GM19193 (cell line): Measurements from ENCODE around the gene ZFPM1.

Source experiments
- POLR2A ChIP-seq: IDR thresholded peaks from 4 replicates; pipeline ENCODE4 v1.6.1; 2011; ENCODE audit not compliant: insufficient read depth, insufficient read length; ENCODE audit errors: extremely low read depth

The ZFPM1 gene

DNA sequence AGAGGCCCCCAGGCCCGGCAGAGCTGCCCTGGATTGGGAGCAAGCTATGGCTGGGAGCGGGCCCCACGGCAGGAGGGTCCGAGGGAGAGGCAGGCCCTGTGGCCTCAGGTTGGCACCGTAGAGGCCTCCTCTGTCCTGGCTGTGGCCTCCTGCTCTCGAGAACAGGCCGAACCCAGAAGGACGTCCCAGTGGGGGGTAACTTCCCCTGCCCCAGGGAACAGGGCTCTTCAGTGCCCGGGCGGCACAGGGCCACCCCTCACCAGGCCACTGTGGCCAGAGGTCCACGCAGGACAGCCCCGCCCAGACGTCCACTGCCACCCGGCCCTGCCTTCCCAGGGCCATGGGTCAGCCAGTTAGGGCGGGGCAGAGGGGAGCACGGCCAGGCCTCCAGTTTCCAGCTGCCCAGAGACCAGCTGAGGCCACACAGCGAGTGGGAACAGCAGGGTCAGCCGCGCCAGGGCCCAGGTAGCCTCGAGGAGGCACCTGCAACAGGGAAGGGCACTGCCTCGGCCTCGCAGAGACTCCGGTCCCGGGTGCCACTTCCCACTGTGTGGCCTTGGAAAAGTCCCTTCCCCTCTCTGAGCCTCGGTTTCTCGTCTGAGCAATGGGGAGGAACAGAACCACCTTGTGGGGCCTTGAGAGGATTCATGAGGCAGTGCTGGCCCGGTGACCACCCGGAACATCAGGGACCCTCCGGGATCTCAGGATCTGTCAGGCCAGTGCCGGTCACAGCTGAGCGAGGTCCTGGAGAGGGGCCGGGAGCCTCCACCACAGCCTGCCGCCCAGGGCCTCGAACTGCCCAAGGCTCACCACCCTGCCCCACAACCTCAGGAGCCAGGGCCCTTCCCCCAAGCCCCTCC, 38.3 kb upstream of the ZFPM1 start:
- no peak for TF ChIP-seq POLR2A

DNA sequence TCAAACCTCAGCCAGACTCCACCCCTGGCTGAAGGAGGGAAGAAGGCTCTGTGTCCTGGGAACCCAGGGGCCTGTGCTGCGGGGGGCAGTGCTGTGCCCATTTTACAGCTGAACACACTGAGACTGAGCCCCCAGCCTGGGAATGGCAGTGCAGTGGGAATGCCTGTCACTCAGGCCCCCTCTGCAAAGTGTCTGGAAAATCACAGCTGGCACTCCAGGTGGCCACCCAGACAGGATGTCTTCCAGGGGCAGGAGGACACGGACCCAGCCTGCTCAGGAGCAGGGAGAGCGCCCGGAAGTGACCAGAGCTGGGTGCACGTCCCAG, 37.7 kb upstream of the ZFPM1 start:
- no peak for TF ChIP-seq POLR2A

DNA sequence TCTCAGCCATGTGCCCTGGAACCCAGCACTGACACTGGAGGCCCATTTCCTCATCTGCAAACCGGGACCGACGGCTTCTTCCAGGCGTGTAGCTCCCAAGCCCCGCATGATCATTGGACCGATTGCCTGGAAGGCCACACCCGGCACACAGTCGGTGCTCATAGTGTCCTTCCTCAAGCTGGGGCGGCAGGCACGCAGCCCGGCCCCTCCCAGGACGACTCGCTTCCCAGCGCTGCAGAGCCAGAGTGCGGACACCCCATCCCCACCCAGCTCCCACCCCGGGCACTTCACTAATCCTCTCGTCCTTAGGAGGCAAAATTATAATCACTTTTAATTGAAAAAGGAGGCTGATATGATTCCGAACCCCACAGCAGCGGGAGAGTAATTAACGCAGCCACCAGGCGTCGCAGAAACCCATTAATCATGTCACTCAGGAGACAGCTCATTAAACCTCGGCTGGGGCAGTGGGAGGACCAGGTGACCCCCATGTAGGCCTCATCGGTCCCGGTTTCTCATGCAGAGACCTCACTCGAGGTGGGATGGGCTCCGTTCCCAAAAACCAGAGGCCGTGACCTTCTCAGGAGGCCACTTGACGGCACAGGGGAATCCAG, 37.3 kb upstream of the ZFPM1 start:
- TF ChIP-seq POLR2A = no peak

DNA sequence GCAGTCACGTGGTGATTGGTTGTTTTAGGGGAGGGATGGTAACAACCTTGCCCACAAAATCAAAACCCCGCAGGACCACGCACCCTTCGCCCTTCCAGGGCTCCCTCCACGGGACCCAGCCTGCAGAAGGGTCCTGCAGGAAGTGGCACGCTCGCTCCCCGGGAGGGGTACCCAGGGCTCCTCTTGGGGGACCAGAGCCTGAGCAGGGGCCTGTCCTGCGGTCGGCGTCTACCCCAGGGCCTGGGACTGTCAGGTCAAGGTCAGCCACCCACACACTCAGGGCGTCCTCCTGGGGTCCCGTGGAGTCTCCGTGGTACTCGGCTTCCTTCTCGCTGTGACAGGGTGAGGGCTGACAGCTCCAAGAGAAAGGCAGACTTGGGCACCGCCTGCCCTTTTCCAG, 36.4 kb upstream of the ZFPM1 start:
- TF ChIP-seq POLR2A = no peak

DNA sequence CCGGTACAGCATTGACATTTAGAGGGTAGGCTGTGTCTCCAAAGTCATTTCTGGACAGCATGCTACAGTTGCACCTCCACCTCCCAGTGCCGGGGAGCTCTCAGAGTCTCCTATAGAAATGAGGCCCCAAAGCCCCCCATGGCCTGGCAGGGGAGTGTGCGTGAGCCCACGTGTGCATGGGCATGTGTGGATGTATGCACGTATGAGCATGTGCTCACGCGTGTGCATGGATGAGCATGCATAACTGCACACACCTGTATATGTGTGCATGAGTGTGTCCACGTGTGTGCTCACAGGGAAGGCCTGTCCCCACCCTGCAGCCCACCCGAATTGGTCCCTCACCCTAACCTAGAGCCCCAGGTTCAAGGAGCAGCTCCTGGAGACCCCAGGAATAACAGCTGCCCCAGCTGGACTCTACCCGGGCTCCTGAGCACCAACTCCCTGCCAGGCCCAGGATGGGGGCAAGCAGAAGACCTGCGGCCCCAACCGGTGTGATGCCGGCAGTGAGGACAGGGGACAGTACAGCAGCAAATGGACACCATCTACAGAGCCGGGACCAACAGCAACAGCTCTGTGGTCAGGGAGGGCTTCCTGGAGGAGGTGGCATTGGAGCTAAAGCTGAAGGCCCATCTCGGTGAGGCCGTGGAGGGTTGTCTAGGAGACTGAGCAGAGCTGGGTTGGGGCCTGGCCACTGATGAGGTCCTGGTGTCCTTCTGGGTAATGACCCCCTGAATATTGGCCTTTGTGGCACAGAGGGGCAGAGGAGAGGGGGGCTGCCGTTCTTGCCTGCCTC, 35.2 kb upstream of the ZFPM1 start:
- TF ChIP-seq POLR2A = no peak

DNA sequence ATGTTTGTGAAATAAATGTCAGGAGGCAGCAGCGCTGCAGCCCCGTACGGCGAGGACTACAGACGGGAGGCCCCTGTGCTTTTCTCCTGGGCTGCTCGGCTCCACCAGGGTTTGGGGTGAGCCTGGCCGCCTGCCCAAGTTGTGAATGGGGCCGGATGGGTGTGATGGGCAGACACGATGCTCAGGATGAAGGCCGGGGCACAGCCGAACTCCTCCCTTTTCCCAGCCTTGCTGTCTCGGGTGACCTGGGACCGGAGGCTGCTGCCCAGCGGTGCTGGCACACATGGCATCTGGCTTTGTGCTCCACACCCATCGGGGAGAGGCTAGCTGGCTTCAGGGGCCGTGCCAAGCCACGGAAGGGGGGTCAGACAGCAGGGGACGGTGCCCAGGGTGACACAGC, 34.2 kb upstream of the ZFPM1 start:
- no peak for TF ChIP-seq POLR2A

DNA sequence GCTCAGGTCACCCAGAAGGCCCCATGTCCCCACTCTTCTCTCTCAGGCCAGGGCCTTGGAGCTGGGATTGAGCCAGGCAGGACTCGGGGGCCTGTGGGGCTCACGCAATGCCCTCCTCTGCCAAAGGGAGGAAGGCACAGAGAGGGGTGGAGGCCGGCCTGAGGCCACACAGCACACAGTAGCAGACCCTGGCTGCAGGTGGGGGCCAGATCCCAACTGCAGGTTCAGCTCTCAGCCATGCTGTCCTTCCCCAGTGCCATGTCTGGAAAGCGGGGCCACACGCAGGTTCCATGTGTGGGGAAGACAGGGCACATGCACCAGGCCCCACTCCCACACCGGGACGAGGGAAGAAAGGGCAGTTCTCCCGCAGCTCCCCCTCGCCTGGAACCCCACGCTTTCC, 33.3 kb upstream of the ZFPM1 start:
- no peak for TF ChIP-seq POLR2A

DNA sequence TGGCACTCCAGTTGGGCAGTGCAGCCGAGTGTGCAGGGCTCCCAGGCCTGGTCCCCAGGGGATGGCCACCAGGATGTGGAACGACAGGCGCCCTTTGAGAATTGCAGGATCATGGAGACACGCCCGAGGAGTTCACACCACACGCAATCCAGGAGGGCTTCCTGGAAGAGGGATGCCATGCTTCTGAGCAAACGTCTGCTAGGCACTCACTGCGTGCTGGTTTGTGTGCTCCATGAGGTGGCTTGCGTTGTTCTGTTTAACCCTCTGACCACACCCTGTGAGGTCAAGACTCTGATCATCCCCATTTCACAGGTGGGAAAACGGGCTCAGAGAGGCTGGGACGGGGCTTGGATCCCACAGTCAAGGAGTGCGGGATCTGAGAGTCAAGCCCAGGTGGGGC, 32.6 kb upstream of the ZFPM1 start:
- no peak for TF ChIP-seq POLR2A

DNA sequence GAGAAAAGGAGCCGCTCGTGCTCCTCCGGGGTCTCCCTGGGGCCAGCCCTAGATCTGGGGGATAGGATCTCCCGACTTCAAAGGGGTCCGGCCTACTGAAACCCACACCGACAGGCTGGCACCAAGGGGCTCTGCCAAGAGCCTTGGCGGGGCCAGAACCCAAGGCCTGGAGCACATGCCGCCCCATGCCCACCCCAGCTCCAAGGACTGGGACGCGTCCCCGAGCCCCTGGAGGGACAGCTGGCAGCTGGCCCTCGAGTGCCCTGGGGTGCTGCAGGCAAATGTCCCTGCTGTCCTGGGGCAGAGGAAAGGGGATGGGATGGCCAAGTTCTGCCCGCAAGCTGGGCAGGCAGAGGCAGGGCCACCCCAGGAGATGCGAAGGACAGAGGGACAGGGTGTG, 31.8 kb upstream of the ZFPM1 start:
- TF ChIP-seq POLR2A = no peak

DNA sequence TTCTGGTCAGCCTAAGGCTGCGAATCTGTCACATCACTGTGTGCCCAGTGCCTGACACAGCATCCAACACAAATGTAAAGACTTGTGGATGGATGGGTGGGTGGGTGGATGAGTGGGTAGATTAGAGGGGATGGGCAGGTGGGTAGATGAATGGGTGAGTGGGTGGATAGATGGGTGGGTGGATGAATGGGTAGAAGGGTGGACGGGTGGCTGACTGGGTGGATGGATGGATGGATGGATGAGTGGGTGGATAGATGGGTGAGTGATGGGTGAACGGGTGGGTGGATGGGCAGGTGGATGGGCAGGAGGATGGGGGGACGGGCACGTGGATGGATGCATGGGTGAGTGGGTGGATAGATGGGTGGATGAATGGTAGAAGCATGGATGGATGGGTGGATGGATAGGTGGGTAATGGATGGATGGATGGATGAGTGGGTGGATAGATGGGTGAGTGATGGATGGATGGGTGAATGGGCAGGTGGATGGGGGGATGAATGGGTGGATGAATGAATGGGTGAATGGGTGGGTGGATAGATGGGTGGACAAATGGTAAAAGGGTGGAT, 31.1 kb upstream of the ZFPM1 start:
- no peak for TF ChIP-seq POLR2A

DNA sequence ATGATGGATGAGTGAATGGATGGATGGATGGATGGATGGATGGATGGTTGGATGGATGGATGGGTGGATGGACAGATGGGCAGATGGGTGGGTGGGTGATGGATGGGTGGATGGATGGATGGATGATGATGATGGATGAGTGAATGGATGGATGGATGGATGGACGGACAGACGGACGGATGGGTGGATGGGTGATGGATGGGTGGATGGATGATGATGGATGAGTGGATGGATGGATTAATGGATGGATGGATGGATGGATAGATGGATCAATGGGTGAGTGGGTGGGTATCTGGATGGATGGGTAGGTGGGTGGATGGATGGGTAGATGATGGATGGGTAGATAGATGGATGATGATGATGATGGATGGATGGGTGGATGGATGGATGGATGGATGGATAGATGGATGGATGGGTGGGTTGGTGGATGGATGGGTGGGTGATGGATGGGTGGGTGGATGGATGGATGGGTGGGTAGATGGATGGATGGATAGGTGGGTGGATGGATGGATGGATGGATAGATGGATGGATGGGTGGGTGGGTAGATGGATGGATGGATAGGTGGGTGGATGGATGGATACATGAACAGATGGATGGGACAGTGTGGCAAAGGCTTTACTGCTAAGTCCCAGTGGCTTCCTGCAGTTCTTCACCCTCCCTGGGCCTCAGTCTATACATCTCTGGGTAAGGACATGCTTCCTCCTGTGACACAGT, 30.2 kb upstream of the ZFPM1 start:
- no peak for TF ChIP-seq POLR2A

DNA sequence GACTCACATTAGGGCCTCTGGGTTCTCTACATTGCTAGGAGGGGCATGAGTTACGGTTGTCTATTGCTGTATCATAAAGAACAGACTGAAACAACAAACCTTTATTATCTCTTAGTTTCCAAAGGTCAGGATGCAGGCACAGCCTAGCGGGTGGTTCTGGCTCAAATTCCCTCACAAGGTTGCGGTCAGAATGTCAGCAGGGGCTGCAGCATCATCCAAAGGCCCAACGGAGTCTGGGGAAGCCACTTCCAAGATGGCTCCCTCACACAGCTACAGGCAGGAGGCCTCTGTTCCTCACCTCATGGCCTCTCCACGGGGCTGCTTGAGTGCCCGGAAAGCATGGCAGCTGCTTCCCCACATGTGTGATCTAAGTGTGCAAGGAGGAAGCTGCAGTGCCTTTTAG, 29.6 kb upstream of the ZFPM1 start:
- TF ChIP-seq POLR2A = no peak

DNA sequence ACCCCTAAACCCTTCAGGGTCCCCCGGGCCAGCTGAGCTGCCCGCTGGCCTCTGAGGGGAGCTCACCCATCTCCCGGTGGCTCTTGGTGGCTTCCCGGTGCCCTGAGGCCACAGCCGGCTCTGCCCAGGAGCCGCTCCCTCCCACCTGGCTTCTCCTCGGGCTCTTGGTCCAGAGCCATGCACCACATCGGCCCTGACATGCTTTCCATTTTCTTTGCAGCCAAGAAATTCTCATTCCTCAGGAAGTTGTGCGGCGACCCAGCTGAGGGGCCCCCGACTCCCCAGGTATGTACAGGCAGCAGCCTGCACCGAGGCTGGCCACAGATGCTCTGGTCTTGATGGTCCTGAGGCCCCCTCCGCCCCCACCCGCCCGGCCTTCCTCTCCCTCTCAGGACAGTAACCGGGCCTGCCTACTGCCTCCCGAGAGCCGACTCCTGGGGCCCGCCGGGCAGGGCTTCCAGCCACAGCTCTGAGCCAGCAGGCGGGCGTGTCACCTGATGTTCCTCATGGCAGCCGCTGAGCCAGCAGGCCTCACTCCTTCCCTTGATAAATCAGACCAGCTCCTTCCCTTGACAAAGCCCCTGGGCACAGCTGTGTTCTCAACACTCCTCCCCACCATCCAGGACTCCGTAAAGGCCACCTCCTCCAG, 28.4 kb upstream of the ZFPM1 start:
- no peak for TF ChIP-seq POLR2A

DNA sequence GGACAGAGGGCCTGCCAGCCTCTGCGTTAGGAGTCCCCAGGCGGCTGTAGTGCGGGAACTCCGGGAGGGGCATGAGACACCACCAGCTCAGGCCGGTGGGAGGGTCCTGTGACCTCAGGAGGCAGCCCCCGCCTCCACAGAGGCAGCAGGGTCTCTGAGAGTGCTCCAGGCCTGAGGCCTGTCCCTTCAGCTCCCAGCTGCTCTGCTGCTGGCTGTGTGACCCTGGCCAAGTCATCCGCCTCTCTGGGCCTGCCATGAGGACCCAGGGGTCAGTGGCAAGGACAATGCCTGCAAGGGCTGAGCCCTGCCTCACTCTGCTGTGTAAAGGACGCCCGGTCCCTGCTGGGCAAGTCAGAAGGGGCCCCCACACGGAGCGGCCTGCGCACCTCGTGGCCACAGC, 27.1 kb upstream of the ZFPM1 start:
- no peak for TF ChIP-seq POLR2A
